Measurements from ENCODE around the gene PTPRN2. TPM values are rescaled to one million over a fixed set of nuclear protein-coding genes. Genes with fewer than 3 reads are reported as not detected.

PTPRN2 gene
- total RNA-seq, 1 experiment from 2014 or later = 0.11 TPM

DNA sequence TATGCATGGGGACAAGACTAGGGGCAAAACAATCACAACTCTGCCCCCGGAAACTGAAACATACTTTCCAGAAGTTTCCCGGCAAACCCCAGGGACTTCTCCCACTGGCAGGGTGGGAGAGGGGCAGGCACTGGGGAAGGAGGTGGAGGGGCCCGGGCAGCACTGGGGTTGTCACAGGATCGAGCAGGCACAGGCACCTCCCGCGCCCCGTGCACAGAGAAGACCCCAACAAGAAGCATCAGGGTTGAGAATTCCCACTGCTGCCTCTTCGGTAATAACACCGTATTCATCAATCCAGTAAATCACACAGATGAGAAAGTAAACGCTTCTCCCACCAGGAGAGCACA, 490.5 kb downstream of the PTPRN2 start:
- Histone ChIP-seq H3K27ac (ENCODE audit: low read depth, low read length, poor library complexity, severe bottlenecking) (no peak overlapping the region), H3K27me3 (replicated peaks; ENCODE audit: insufficient read depth, low read depth, low read length, poor library complexity) (no peaks in the 10 kb centered on the region), H3K4me3 (ENCODE audit: low read depth, low read length, poor library complexity, severe bottlenecking) (no peak overlapping the region), H3K36me3 (ENCODE audit: insufficient read depth, low read length, poor library complexity, severe bottlenecking) (no peaks in the 10 kb centered on the region), H3K9me3 (ENCODE audit: low read depth, low read length, poor library complexity, severe bottlenecking) (no peaks in the 10 kb centered on the region), H3K4me1 (ENCODE audit: insufficient read depth, low read length, poor library complexity, severe bottlenecking) (no peaks in the 10 kb centered on the region)
- CTCF ChIA-PET = no interaction called here
- no peak for DNase-seq (ENCODE audit: low spot score)
- BruUV-seq (replicated peaks) = no TSS peak
- TF ChIP-seq, protein P1, sequence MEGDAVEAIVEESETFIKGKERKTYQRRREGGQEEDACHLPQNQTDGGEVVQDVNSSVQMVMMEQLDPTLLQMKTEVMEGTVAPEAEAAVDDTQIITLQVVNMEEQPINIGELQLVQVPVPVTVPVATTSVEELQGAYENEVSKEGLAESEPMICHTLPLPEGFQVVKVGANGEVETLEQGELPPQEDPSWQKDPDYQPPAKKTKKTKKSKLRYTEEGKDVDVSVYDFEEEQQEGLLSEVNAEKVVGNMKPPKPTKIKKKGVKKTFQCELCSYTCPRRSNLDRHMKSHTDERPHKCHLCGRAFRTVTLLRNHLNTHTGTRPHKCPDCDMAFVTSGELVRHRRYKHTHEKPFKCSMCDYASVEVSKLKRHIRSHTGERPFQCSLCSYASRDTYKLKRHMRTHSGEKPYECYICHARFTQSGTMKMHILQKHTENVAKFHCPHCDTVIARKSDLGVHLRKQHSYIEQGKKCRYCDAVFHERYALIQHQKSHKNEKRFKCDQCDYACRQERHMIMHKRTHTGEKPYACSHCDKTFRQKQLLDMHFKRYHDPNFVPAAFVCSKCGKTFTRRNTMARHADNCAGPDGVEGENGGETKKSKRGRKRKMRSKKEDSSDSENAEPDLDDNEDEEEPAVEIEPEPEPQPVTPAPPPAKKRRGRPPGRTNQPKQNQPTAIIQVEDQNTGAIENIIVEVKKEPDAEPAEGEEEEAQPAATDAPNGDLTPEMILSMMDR (conservative IDR thresholded peaks at IDR 0.05; ENCODE audit: low read depth, low read length) = no peak
- no peak for TF ChIP-seq EZH2 (IDR thresholded peaks at IDR 0.05; ENCODE audit: borderline replicate concordance, low read depth, low read length, poor library complexity, severe bottlenecking)
- intact Hi-C loops (cut with micrococcal nuclease; ENCODE audit: unreplicated experiment) = no loop called here
- POLR2A ChIA-PET (ENCODE audit: low non-redundant PET) = no interaction called here

DNA sequence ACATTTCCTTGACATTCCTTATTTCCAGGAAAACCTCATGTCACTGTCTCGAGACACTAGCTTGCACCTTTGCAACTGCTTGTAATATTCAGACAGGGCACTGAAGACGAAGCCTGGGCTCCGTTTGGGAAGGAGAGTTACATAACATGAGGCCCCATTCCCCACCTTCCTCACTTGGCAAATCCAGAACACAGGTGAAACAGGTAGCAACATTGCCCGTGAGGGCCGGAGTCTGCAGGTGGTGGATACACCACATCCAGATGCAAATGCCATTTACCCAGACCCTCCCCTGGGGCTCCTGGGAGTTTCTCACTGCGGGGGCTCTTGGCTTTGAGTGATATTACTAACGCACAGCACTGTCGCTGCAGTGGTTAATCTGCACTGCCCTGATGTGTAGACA, 491.0 kb downstream of the PTPRN2 start:
- TF ChIP-seq, protein P1 (conservative IDR thresholded peaks at IDR 0.05; ENCODE audit: low read depth, low read length) = no peak
- no peak for TF ChIP-seq EZH2 (IDR thresholded peaks at IDR 0.05; ENCODE audit: borderline replicate concordance, low read depth, low read length, poor library complexity, severe bottlenecking)
- DNase-seq (ENCODE audit: low spot score) = no peak
- Histone ChIP-seq H3K4me1 (ENCODE audit: insufficient read depth, low read length, poor library complexity, severe bottlenecking) (no peaks in the 10 kb centered on the region), H3K9me3 (ENCODE audit: low read depth, low read length, poor library complexity, severe bottlenecking) (no peaks in the 10 kb centered on the region), H3K27ac (ENCODE audit: low read depth, low read length, poor library complexity, severe bottlenecking) (no peak overlapping the region), H3K36me3 (ENCODE audit: insufficient read depth, low read length, poor library complexity, severe bottlenecking) (no peaks in the 10 kb centered on the region), H3K4me3 (ENCODE audit: low read depth, low read length, poor library complexity, severe bottlenecking) (no peak overlapping the region), H3K27me3 (replicated peaks; ENCODE audit: insufficient read depth, low read depth, low read length, poor library complexity) (no peaks in the 10 kb centered on the region)
- ChIA-PET POLR2A (ENCODE audit: low non-redundant PET) (no interaction called here), CTCF (no interaction called here)
- intact Hi-C loops (cut with micrococcal nuclease; ENCODE audit: unreplicated experiment) = no loop called here
- no TSS peak for BruUV-seq (replicated peaks)

DNA sequence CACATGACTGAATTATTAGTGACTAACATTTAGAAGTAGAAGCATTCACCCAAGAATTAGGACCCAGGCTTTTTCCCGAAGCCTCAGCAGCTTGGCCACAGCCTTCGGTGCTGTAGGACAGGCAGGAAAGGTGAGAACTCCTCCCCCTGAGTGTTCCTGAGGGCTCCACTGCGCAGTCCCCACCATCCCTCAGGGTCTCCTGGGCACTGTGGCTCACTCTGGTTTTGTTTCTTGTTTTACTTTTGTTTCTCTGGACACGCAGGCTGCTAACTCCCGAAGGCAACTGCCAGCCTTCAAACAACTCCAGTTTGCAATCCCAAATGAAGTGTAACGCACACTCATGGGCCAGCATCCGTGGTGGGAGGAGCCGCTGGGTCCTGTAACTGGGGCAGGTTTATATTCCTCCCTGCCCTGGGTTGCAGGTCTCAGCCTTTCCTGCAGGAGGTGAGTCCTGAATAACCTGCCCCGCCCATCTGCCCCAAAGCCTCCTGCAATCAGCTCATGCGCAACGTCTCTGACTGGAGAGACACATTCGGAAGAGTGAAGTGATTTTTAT, 492.9 kb downstream of the PTPRN2 start:
- TF ChIP-seq, protein P1 (conservative IDR thresholded peaks at IDR 0.05; ENCODE audit: low read depth, low read length) = no peak
- TF ChIP-seq EZH2 (IDR thresholded peaks at IDR 0.05; ENCODE audit: borderline replicate concordance, low read depth, low read length, poor library complexity, severe bottlenecking) = no peak
- Histone ChIP-seq H3K27me3 (replicated peaks; ENCODE audit: insufficient read depth, low read depth, low read length, poor library complexity) (no peaks in the 10 kb centered on the region), H3K27ac (ENCODE audit: low read depth, low read length, poor library complexity, severe bottlenecking) (no peak overlapping the region), H3K36me3 (ENCODE audit: insufficient read depth, low read length, poor library complexity, severe bottlenecking) (no peaks in the 10 kb centered on the region), H3K4me1 (ENCODE audit: insufficient read depth, low read length, poor library complexity, severe bottlenecking) (no peaks in the 10 kb centered on the region), H3K4me3 (ENCODE audit: low read depth, low read length, poor library complexity, severe bottlenecking) (no peak overlapping the region), H3K9me3 (ENCODE audit: low read depth, low read length, poor library complexity, severe bottlenecking) (no peaks in the 10 kb centered on the region)
- no peak for DNase-seq (ENCODE audit: low spot score)
- CTCF ChIA-PET = no interaction called here
- intact Hi-C loops (cut with micrococcal nuclease; ENCODE audit: unreplicated experiment) = no loop called here
- no TSS peak for BruUV-seq (replicated peaks)
- POLR2A ChIA-PET (ENCODE audit: low non-redundant PET) = no interaction called here

Measured in A673 (cell line).